Trophoblast cell (in vitro differentiated cells and primary cell): ENCODE measurements around the gene TDP1. TPM values are rescaled to one million over a fixed set of nuclear protein-coding genes. Genes with fewer than 3 reads are reported as not detected.

Source experiments
- DNase-seq, 2 donors: peaks; one replicate each; pipeline ENCODE4 v3.0.0-alpha.2; 2016
- H2AFZ ChIP-seq: 2 replicates; pipeline ENCODE4 v1.6.1; 2013; ENCODE audit warnings: low read length, moderate library complexity, mild to moderate bottlenecking; ENCODE audit not compliant: insufficient read depth, poor library complexity
- H2AK5ac ChIP-seq: 2 replicates; pipeline ENCODE4 v1.6.1; 2013; ENCODE audit warnings: mild to moderate bottlenecking, low read length
- H2BK120ac ChIP-seq: 2 replicates; pipeline ENCODE4 v1.6.1; 2013; ENCODE audit warnings: low read length, mild to moderate bottlenecking, moderate library complexity; ENCODE audit not compliant: insufficient read depth, poor library complexity
- H2BK12ac ChIP-seq: 2 replicates; pipeline ENCODE4 v1.6.1; 2013; ENCODE audit warnings: mild to moderate bottlenecking, low read length, moderate library complexity
- H2BK5ac ChIP-seq: 2 replicates; pipeline ENCODE4 v1.6.1; 2013; ENCODE audit warnings: low read length, low read depth, moderate library complexity, mild to moderate bottlenecking; ENCODE audit not compliant: poor library complexity
- H3K14ac ChIP-seq: 2 replicates; pipeline ENCODE4 v1.6.1; 2013; ENCODE audit warnings: mild to moderate bottlenecking, low read length
- H3K18ac ChIP-seq: 2 replicates; pipeline ENCODE4 v1.6.1; 2013; ENCODE audit warnings: mild to moderate bottlenecking, low read length
- H3K23ac ChIP-seq: 2 replicates; pipeline ENCODE4 v1.6.1; 2013; ENCODE audit warnings: low read length
- H3K27ac ChIP-seq: 2 replicates; pipeline ENCODE4 v1.5.1; 2013; ENCODE audit warnings: low read depth, mild to moderate bottlenecking, inconsistent platforms, low read length, moderate library complexity
- H3K27me3 ChIP-seq: 2 replicates; pipeline ENCODE4 v1.6.1; 2013; ENCODE audit warnings: inconsistent platforms, mild to moderate bottlenecking, low read length, moderate library complexity; ENCODE audit not compliant: insufficient read depth
- H3K36me3 ChIP-seq, 2 experiments: 1 replicate in 1 of 2; 2 replicates in 1 of 2; pipeline ENCODE4 v1.6.1; 2013; ENCODE audit warnings: low read length in 2 of 2, mild to moderate bottlenecking in 2 of 2, moderate library complexity in 1 of 2; ENCODE audit not compliant: insufficient read depth in 2 of 2, control insufficient read depth in 1 of 2
- H3K4ac ChIP-seq: 2 replicates; pipeline ENCODE4 v1.6.1; 2013; ENCODE audit warnings: low read depth, mild to moderate bottlenecking, low read length, moderate library complexity
- H3K4me1 ChIP-seq, 2 experiments: 1 replicate in 1 of 2; 2 replicates in 1 of 2; pipeline ENCODE4 v1.6.1; 2013; ENCODE audit warnings: low read length in 2 of 2, mild to moderate bottlenecking in 2 of 2, moderate library complexity in 1 of 2; ENCODE audit not compliant: insufficient read depth in 2 of 2, control insufficient read depth in 1 of 2
- H3K4me2 ChIP-seq: 2 replicates; pipeline ENCODE4 v1.6.1; 2013; ENCODE audit warnings: inconsistent platforms, mild to moderate bottlenecking, low read length, moderate library complexity
- H3K4me3 ChIP-seq: 2 replicates; pipeline ENCODE4 v1.5.1; 2013; ENCODE audit warnings: mild to moderate bottlenecking, low read depth, low read length, inconsistent platforms
- H3K79me1 ChIP-seq: one replicate; pipeline ENCODE4 v1.6.1; 2013; ENCODE audit warnings: low read length
- H3K79me2 ChIP-seq: 2 replicates; pipeline ENCODE4 v1.6.1; 2013; ENCODE audit warnings: low read length, mild to moderate bottlenecking; ENCODE audit not compliant: control insufficient read depth, insufficient read depth, poor library complexity
- H3K9ac ChIP-seq: 2 replicates; pipeline ENCODE4 v1.6.1; 2013; ENCODE audit warnings: mild to moderate bottlenecking, low read length
- H3K9me3 ChIP-seq: 2 replicates; pipeline ENCODE4 v1.6.1; 2013; ENCODE audit warnings: low read depth, mild to moderate bottlenecking, control low read depth, inconsistent platforms, low read length; ENCODE audit not compliant: insufficient read depth
- H4K12ac ChIP-seq: 2 replicates; pipeline ENCODE4 v1.6.1; 2013; ENCODE audit warnings: low read depth, mild to moderate bottlenecking, low read length, moderate library complexity
- H4K8ac ChIP-seq: 2 replicates; pipeline ENCODE4 v1.6.1; 2013; ENCODE audit warnings: low read depth, mild to moderate bottlenecking, low read length, moderate library complexity
- H4K91ac ChIP-seq: one replicate; pipeline ENCODE4 v1.6.1; 2013; ENCODE audit warnings: low read depth, mild to moderate bottlenecking, low read length, moderate library complexity
- WGBS: extraction: QIAGEN DNeasy Blood & Tissue Kit; methylation state at CpG from one replicate; pipeline ENCODE4 v1.1.7; 2013; ENCODE audit warnings: missing lambda C conversion rate; ENCODE audit not compliant: insufficient read length, insufficient coverage; ENCODE audit errors: extremely low coverage; 5-methylcytosine and 5-hydroxymethylcytosine counted together
- polyA plus RNA-seq: library from polyadenylated mRNA; stranded (reverse); fragments of 200-250 nt; gene quantifications from 2 replicates; pipeline ENCODE4 v1.2.3, GENCODE V29; 2013

The TDP1 gene
- 26.2 and 28.5 TPM in 2 replicates for polyA plus RNA-seq

DNA sequence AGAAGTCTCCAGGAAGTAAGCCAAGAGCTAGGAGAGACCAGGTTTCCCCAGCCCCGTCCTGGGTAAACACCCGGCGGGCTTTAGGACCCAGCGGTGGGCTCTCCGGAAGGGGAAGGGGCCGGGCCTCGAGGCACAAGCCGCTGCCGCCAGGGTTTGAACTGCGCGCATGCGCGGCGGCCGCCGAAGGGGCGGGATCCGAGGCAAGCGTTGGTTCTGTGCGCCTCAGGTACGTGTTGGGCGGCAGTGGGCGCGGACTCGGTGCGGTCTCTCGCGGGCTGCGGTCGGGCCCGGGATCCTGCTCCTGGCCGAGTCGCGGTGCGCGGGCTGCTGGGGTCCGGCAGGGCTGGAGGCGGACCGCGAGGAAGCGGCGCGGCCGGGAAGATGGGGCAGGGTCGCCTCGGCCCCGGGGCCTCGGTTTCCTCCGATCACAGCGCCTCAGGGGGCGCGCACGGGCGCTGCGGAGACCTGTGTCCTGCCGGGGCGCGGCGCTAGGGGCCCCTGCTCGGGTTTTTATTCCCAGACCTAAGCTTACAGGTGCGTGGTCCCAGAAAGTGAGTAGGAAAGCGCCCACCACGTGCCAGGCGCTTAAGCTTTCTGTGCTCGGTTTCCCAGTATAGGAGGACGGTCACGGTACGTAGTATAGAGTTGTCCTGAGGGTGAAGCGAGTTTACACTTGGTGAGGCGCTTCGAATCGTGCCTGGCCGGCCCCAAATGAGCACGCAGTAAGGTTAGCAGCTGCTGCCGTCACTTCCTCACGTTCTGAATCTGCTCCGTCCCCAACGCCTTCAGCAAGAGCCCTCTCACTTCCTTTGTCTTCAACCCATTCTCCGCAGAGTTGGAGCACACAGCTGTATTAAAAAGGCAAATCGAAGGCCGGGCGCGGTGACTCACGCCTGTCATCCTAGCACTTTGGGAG is at the start of gene TDP1:
Gene TDP1, plus strand, starts transcription at position 183 of the 916 bp plus-strand sequence. CDS start 7,188 bp downstream, outside the sequence.
- H4K12ac ChIP-seq: peak within 1 kb of the TSS; percentile 72
- WGBS: no CpG with 5 or more reads among the region's 84 CpGs
- peak within 1 kb of the TSS; percentile 83 for H3K18ac ChIP-seq
- no peaks in the 10 kb centered on the region for H3K27me3 ChIP-seq
- H3K79me1 ChIP-seq: peaks cover 13% of the 10 kb centered on the region
- H3K36me3 ChIP-seq: peaks cover 7 to 9% of the 10 kb centered on the region in 2 experiments
- no peak within 1 kb of the TSS for H2AK5ac ChIP-seq
- peak within 1 kb of the TSS; percentile 59 for H3K27ac ChIP-seq
- H4K91ac ChIP-seq: peak within 1 kb of the TSS; percentile 79
- H3K4me2 ChIP-seq: peak within 1 kb of the TSS; percentile 93
- peaks cover 4 to 5% of the 10 kb centered on the region in 2 experiments for H3K4me1 ChIP-seq
- peaks cover 3% of the 10 kb centered on the region for H3K9me3 ChIP-seq
- no peak within 1 kb of the TSS for H2BK12ac ChIP-seq
- peak within 1 kb of the TSS; percentile 87 for H4K8ac ChIP-seq
- H2BK5ac ChIP-seq: peak within 1 kb of the TSS; percentile 80
- peak within 1 kb of the TSS; percentile 96 for H3K4me3 ChIP-seq
- H3K79me2 ChIP-seq: peaks cover 11% of the 10 kb centered on the region
- H3K4ac ChIP-seq: peak within 1 kb of the TSS; percentile 66
- no peak within 1 kb of the TSS for H3K23ac ChIP-seq
- H2AFZ ChIP-seq: peak within 1 kb of the TSS; percentile 73
- H3K14ac ChIP-seq: peak within 1 kb of the TSS; percentile 86
- H3K9ac ChIP-seq: peak within 1 kb of the TSS; percentile 88
- peak within 1 kb of the TSS; percentile 67 for H2BK120ac ChIP-seq
- peak; percentile 98 to 99 for DNase-seq

GRCh38 chr14:89906000-89906399 is 49.7 kb upstream of the TDP1 start:
- Histone ChIP-seq H3K9ac (no peak overlapping the region), H2BK120ac (no peak overlapping the region), H3K79me1 (no peaks in the 10 kb centered on the region), H2BK5ac (no peak overlapping the region), H3K4me3 (no peak overlapping the region), H3K27ac (no peak overlapping the region), H4K8ac (no peak overlapping the region), H4K91ac (no peak overlapping the region), H3K79me2 (no peaks in the 10 kb centered on the region), H2AFZ (no peak overlapping the region), H3K9me3 (no peaks in the 10 kb centered on the region), H3K27me3 (no peaks in the 10 kb centered on the region), H3K18ac (no peak overlapping the region), H3K36me3 (peaks cover 0 to 2% of the 10 kb centered on the region in 2 experiments), H4K12ac (no peak overlapping the region), H3K4me1 (no peaks in the 10 kb centered on the region), H3K4ac (no peak overlapping the region), H2BK12ac (no peak overlapping the region), H3K14ac (no peak overlapping the region), H3K4me2 (no peak overlapping the region), H2AK5ac (no peak overlapping the region), H3K23ac (no peak overlapping the region)
- no peak for DNase-seq

DNA sequence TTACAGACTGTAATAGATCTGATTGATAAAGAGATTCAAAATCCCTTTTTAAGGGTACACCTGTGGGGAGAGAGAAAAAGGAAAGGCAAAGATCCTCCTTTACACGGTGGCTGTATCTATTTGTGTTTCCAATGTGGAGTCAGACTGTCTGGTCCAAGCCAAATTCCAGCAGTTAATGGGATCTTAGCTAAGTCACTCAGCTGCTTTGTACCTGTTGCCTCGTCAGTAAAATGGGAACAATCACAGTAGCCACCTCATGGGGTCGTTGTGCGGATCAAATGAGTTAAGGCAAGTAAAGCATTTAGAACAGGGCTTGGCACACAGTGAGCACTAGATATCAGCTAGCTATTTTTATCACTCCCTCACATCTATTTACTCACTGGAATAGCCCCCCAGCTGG is 48.1 kb upstream of the TDP1 start:
- no peak overlapping the region for H3K14ac ChIP-seq
- no peaks in the 10 kb centered on the region for H3K9me3 ChIP-seq
- no peak overlapping the region for H3K18ac ChIP-seq
- peaks cover 3% of the 10 kb centered on the region for H3K79me1 ChIP-seq
- no peak overlapping the region for H3K4me2 ChIP-seq
- H2BK12ac ChIP-seq: no peak overlapping the region
- H3K79me2 ChIP-seq: no peaks in the 10 kb centered on the region
- no peak overlapping the region for H2AK5ac ChIP-seq
- H2BK120ac ChIP-seq: no peak overlapping the region
- no peak overlapping the region for H3K23ac ChIP-seq
- no peak for DNase-seq
- no peak overlapping the region for H2BK5ac ChIP-seq
- H3K27ac ChIP-seq: no peak overlapping the region
- H4K12ac ChIP-seq: no peak overlapping the region
- WGBS: no CpG with 5 or more reads among the region's 4 CpGs
- H3K4ac ChIP-seq: no peak overlapping the region
- H3K36me3 ChIP-seq: peaks cover 0 to 2% of the 10 kb centered on the region in 2 experiments
- H3K4me1 ChIP-seq: peaks cover 5 to 6% of the 10 kb centered on the region in 2 experiments
- H3K27me3 ChIP-seq: no peaks in the 10 kb centered on the region
- H3K9ac ChIP-seq: no peak overlapping the region
- no peak overlapping the region for H4K8ac ChIP-seq
- H3K4me3 ChIP-seq: no peak overlapping the region
- no peak overlapping the region for H2AFZ ChIP-seq
- H4K91ac ChIP-seq: no peak overlapping the region

- Histone ChIP-seq H4K12ac (no peak overlapping the region), H3K4me2 (no peak overlapping the region), H3K14ac (no peak overlapping the region), H2AFZ (no peak overlapping the region), H3K23ac (no peak overlapping the region), H3K36me3 (peaks cover 0 to 2% of the 10 kb centered on the region in 2 experiments), H3K4me3 (no peak overlapping the region), H3K18ac (no peak overlapping the region), H2BK5ac (no peak overlapping the region), H2BK120ac (no peak overlapping the region), H2AK5ac (no peak overlapping the region), H4K91ac (no peak overlapping the region), H3K4ac (no peak overlapping the region), H3K27ac (no peak overlapping the region), H4K8ac (no peak overlapping the region), H3K9ac (no peak overlapping the region), H3K9me3 (no peaks in the 10 kb centered on the region), H3K79me1 (peaks cover 3% of the 10 kb centered on the region), H3K4me1 (peaks cover 5 to 8% of the 10 kb centered on the region in 2 experiments), H3K79me2 (no peaks in the 10 kb centered on the region), H3K27me3 (no peaks in the 10 kb centered on the region), H2BK12ac (no peak overlapping the region)
- no CpG with 5 or more reads among the region's 9 CpGs for WGBS
- peak in 1 of 2 donors; percentile 4 for DNase-seq
Observed at GRCh38 chr14:89908712-89909450, 46.8 kb upstream of the TDP1 start.
